OCI-LY1 (cell line): ENCODE data around the gene DDX24.

Experiments used
- H2AFZ ChIP-seq: fragments of 200-600 bp; sonication (generic), shearing (Covaris generic); 2 replicates; pipeline ENCODE4 v1.6.0; 2014; ENCODE audit warnings: antibody characterized with exemption, mild to moderate bottlenecking, low read length
- H3F3A ChIP-seq: fragments of 200-600 bp; sonication (generic), shearing (Covaris generic); 2 replicates; pipeline ENCODE4 v1.6.0; 2014; ENCODE audit warnings: mild to moderate bottlenecking, antibody characterized with exemption, low read length, moderate library complexity; ENCODE audit not compliant: insufficient read depth
- H3K27ac ChIP-seq: fragments of 200-600 bp; sonication (generic); 2 replicates; pipeline ENCODE4 v1.5.1; 2014; ENCODE audit warnings: low read length, mixed run types, mild to moderate bottlenecking, low read depth; ENCODE audit not compliant: poor library complexity, severe bottlenecking
- H3K27me3 ChIP-seq: fragments of 200-600 bp; sonication (generic); 2 replicates; pipeline ENCODE4 v1.6.0; 2014; ENCODE audit warnings: antibody characterized with exemption, mild to moderate bottlenecking, low read length, moderate library complexity; ENCODE audit not compliant: insufficient read depth
- H3K36me3 ChIP-seq: fragments of 200-600 bp; sonication (generic); 2 replicates; pipeline ENCODE4 v1.6.1; 2014; ENCODE audit warnings: mild to moderate bottlenecking, antibody characterized with exemption, low read length, moderate library complexity, mixed read lengths; ENCODE audit not compliant: insufficient read depth
- H3K4me1 ChIP-seq: fragments of 200-600 bp; sonication (generic); 2 replicates; pipeline ENCODE4 v1.5.1; 2014; ENCODE audit warnings: mild to moderate bottlenecking, low read length, moderate library complexity; ENCODE audit not compliant: insufficient read depth, severe bottlenecking
- H3K4me2 ChIP-seq: fragments of 200-600 bp; sonication (generic), shearing (Covaris generic); 2 replicates; pipeline ENCODE4 v1.6.1; 2014; ENCODE audit warnings: low read length
- H3K4me3 ChIP-seq: fragments of 200-600 bp; sonication (generic); 2 replicates; pipeline ENCODE4 v1.5.1; 2014; ENCODE audit warnings: low read length, low read depth, mild to moderate bottlenecking, mixed read lengths; ENCODE audit not compliant: poor library complexity, severe bottlenecking
- H3K79me2 ChIP-seq: fragments of 200-600 bp; shearing (Covaris generic); 2 replicates; pipeline ENCODE4 v1.6.1; 2016; ENCODE audit warnings: mixed run types, low read length, mixed read lengths; ENCODE audit not compliant: insufficient read depth
- H3K9ac ChIP-seq: fragments of 200-600 bp; sonication (generic), shearing (Covaris generic); 2 replicates; pipeline ENCODE4 v1.6.1; 2014; ENCODE audit warnings: mild to moderate bottlenecking, low read length, mixed read lengths
- H3K9me2 ChIP-seq: fragments of 200-600 bp; sonication (generic), shearing (Covaris generic); 2 replicates; pipeline ENCODE4 v1.6.1; 2014; ENCODE audit warnings: low read depth, mild to moderate bottlenecking, low read length, mixed read lengths
- H3K9me3 ChIP-seq: fragments of 200-600 bp; shearing (Covaris generic); 2 replicates; pipeline ENCODE4 v1.6.1; 2014; ENCODE audit warnings: low read length, mixed read lengths
- H4K20me1 ChIP-seq: fragments of 200-600 bp; sonication (generic), shearing (Covaris generic); 2 replicates; pipeline ENCODE4 v1.6.0; 2016; ENCODE audit warnings: mild to moderate bottlenecking, low read length; ENCODE audit not compliant: insufficient read depth
- EZH2 ChIP-seq: fragments of 200-600 bp; sonication (generic), shearing (Covaris generic); IDR thresholded peaks from 2 replicates; pipeline ENCODE4 v1.8.0; 2017; ENCODE audit warnings: borderline replicate concordance, mixed run types, mild to moderate bottlenecking, antibody characterized with exemption, low read length, moderate library complexity, mixed read lengths
- TF ChIP-seq, protein P1 (sequence below): fragments of 200-600 bp; sonication (generic), shearing (Covaris generic); IDR thresholded peaks from 2 replicates; pipeline ENCODE4 v1.5.1; 2017; ENCODE audit warnings: mild to moderate bottlenecking, antibody characterized with exemption, low read length, moderate library complexity, mixed read lengths

Gene DDX24

DNA sequence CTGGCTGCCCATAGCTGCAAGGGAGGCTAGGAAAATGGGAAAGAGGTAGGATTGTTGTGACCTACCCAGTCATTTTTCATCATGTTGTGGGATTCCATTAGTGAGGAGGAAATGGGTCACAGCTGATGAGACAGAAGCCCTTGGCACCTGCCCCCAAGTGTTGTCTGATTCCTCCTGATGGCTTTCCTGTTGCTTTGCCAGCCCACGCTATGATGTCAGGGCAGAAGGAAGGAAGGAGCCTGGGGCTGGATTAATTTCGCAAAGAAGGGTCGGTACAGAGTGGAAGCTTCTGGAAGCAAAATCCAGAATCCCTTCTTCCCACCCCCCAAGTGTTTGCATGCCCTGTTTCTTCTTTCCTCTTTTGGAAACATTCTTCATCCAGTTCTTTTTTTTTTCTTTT lies 46.1 kb downstream of the DDX24 start:
- H3K4me3 ChIP-seq: no peak overlapping the region
- H3K9me3 ChIP-seq: no peaks in the 10 kb centered on the region
- TF ChIP-seq EZH2: no peak
- TF ChIP-seq, protein P1, sequence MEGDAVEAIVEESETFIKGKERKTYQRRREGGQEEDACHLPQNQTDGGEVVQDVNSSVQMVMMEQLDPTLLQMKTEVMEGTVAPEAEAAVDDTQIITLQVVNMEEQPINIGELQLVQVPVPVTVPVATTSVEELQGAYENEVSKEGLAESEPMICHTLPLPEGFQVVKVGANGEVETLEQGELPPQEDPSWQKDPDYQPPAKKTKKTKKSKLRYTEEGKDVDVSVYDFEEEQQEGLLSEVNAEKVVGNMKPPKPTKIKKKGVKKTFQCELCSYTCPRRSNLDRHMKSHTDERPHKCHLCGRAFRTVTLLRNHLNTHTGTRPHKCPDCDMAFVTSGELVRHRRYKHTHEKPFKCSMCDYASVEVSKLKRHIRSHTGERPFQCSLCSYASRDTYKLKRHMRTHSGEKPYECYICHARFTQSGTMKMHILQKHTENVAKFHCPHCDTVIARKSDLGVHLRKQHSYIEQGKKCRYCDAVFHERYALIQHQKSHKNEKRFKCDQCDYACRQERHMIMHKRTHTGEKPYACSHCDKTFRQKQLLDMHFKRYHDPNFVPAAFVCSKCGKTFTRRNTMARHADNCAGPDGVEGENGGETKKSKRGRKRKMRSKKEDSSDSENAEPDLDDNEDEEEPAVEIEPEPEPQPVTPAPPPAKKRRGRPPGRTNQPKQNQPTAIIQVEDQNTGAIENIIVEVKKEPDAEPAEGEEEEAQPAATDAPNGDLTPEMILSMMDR: no peak
- H3F3A ChIP-seq: no peaks in the 10 kb centered on the region
- H4K20me1 ChIP-seq: no peaks in the 10 kb centered on the region
- no peaks in the 10 kb centered on the region for H3K27me3 ChIP-seq
- no peaks in the 10 kb centered on the region for H3K4me1 ChIP-seq
- no peak overlapping the region for H3K9ac ChIP-seq
- no peak overlapping the region for H3K4me2 ChIP-seq
- H3K27ac ChIP-seq: no peak overlapping the region
- no peak overlapping the region for H2AFZ ChIP-seq
- H3K79me2 ChIP-seq: no peaks in the 10 kb centered on the region
- no peaks in the 10 kb centered on the region for H3K36me3 ChIP-seq
- H3K9me2 ChIP-seq: no peaks in the 10 kb centered on the region

DNA sequence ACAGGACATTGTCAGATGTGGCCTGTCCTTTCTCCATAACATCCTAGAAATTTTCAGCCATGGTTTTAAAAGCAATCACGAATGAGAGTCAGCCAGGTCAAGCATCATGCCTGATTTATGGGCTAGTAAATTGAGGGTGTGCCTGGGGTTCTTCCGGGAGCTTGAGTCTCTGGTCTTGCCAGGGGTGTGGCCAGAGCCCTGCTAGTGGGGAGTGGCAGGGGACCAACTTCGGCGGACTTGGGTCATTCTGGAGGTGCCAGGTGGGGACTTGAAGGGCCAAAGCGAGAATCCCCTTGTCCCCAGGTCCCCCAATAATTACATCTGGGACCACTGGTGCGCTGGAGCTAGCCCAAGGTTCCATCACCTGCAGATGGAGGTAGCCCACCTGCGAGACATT lies 49.1 kb downstream of the DDX24 start:
- no peak overlapping the region for H3K27ac ChIP-seq
- no peaks in the 10 kb centered on the region for H3K36me3 ChIP-seq
- no peak overlapping the region for H3K4me2 ChIP-seq
- no peaks in the 10 kb centered on the region for H3K27me3 ChIP-seq
- no peak overlapping the region for H3K4me3 ChIP-seq
- H3K4me1 ChIP-seq: peaks cover 3% of the 10 kb centered on the region
- H2AFZ ChIP-seq: no peak overlapping the region
- H3K9ac ChIP-seq: no peak overlapping the region
- no peaks in the 10 kb centered on the region for H4K20me1 ChIP-seq
- H3F3A ChIP-seq: no peaks in the 10 kb centered on the region
- H3K79me2 ChIP-seq: no peaks in the 10 kb centered on the region
- no peaks in the 10 kb centered on the region for H3K9me2 ChIP-seq
- no peaks in the 10 kb centered on the region for H3K9me3 ChIP-seq
- no peak for TF ChIP-seq EZH2
- TF ChIP-seq, protein P1: no peak

DNA sequence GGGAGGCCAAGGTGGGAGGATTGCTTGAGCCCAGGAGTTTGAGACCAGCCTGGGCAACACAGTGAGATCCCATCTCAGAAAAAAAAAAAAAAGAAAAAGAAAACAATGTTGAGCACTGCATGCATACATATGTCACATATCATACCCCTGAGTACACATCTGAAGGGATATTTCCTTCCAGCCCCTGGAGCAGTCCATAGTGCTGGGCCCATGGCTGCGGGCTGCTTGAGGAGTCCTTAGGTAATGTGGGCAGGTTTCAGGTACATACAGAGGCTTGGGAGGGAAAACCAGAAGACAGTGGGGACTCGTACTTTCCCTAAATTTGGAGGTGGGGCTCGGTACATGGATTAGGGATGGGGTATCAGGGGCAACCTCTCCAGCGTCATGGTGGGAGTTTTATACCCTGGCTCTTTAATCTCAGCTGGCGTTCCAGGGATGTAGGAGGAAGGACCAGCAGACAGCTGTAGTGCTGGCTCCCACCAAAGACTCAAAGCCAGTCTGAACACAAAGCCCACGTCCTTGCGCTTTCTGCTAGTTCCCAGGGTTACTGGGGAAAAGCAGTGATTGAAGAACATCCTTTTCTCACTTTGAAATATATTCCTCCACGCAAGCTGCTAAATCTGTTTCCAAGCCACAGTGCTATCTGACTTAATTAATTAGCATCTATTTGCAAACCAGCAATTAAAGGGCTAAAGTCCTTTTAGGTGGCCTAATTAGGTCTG lies 49.7 kb downstream of the DDX24 start:
- Histone ChIP-seq H2AFZ (no peak overlapping the region), H4K20me1 (no peaks in the 10 kb centered on the region), H3K4me3 (no peak overlapping the region), H3K9me2 (no peaks in the 10 kb centered on the region), H3K79me2 (no peaks in the 10 kb centered on the region), H3K27ac (no peak overlapping the region), H3K4me2 (no peak overlapping the region), H3K36me3 (no peaks in the 10 kb centered on the region), H3K9me3 (no peaks in the 10 kb centered on the region), H3K4me1 (peaks cover 7% of the 10 kb centered on the region), H3F3A (no peaks in the 10 kb centered on the region), H3K9ac (no peak overlapping the region), H3K27me3 (no peaks in the 10 kb centered on the region)
- no peak for TF ChIP-seq EZH2
- TF ChIP-seq, protein P1: no peak
